HUES48 (cell line): ENCODE data around the gene C1QTNF9B.

Experiments used
- H3K27ac ChIP-seq: one replicate; pipeline ENCODE4 v1.7.0; 2013; ENCODE audit warnings: low read depth, low read length, inconsistent platforms
- H3K27me3 ChIP-seq: 2 replicates; pipeline ENCODE4 v1.6.1; 2013; ENCODE audit warnings: mild to moderate bottlenecking, low read length; ENCODE audit not compliant: control insufficient read depth, insufficient read depth
- H3K36me3 ChIP-seq: 2 replicates; pipeline ENCODE4 v1.6.1; 2013; ENCODE audit warnings: low read length; ENCODE audit not compliant: control insufficient read depth, insufficient read depth
- H3K4me1 ChIP-seq: 2 replicates; pipeline ENCODE4 v1.6.1; 2013; ENCODE audit warnings: mild to moderate bottlenecking, low read length; ENCODE audit not compliant: control insufficient read depth, insufficient read depth
- H3K4me3 ChIP-seq: 2 replicates; pipeline ENCODE4 v1.5.1; 2013; ENCODE audit warnings: mild to moderate bottlenecking, low read depth, low read length
- H3K9ac ChIP-seq: 2 replicates; pipeline ENCODE4 v1.6.1; 2013; ENCODE audit warnings: mild to moderate bottlenecking, low read depth, low read length, moderate library complexity
- H3K9me3 ChIP-seq: 2 replicates; pipeline ENCODE4 v1.6.1; 2013; ENCODE audit warnings: low read length; ENCODE audit not compliant: control insufficient read depth, insufficient read depth

Gene C1QTNF9B

DNA sequence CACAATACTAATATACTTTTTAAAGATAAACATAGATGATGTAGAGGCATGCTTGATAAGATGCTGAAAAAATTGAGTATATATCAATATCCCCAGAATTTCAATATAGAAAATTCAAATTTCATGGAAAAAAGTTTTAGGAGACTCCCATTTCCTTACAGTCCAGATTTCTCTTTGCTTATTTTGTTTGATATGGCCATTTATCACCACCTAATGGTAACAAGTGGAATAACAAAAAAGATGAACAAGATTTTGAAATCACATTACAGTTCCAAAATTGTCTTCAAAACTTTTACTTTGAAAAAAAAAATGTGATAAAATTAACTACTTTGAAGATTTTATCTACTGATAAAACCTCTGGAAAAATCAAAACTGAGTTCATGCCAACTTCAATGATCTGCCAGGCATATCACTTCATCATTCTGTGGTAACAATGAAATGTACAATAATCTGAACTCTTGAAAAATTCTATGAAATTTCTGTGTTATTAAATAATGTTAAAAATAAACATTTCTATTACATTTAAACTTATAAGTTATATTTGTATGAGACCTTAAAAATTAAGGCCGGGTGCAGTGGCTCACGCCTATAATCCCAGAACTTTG is 25.6 kb downstream of the C1QTNF9B start:
- Histone ChIP-seq H3K9ac (no peak overlapping the region), H3K9me3 (no peaks in the 10 kb centered on the region), H3K36me3 (0 out of 2 replicates have a peak, but pooled peaks cover 6% of the 10 kb centered on the region), H3K27me3 (no peaks in the 10 kb centered on the region), H3K4me3 (no peak overlapping the region), H3K27ac (no peak overlapping the region), H3K4me1 (peaks cover 6% of the 10 kb centered on the region)

DNA sequence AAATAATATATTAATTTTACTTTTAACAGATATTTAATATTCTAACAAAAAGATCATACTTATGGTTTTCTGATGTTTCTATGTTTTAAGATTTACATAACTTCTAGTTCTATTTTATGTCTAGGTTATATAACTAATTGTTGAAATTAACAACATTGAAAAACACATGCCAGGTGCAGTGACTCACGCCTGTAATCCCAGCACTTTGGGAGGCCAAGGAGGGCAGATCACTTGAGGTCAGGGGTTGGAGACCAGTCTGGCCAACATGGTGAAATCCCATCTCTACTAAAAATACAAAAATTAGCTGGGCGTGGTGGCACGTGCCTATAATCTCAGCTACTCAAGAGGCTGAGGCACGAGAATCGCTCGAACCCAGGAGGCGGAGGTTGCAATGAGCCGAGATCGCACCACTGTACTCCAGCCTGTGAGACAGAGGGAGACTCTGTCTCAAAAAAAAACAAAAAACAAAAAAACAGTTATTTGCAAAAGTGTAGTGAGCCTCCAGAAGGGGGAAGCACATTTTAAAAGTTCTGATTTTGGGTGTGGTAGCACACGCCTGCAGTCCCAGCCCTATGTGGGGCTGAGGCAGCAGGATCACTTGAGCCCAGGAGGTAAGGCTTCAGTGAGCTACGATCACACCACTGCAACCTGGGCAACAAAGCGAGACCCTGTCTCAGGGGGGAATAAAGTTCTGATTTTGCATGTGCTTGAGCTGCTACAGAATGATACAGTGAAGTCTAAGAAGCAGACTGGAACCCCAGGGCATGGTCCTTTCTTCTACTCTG is 26.8 kb downstream of the C1QTNF9B start:
- Histone ChIP-seq H3K36me3 (0 out of 2 replicates have a peak, but pooled peaks cover 6% of the 10 kb centered on the region), H3K4me1 (peaks cover 6% of the 10 kb centered on the region), H3K4me3 (no peak overlapping the region), H3K27me3 (no peaks in the 10 kb centered on the region), H3K27ac (no peak overlapping the region), H3K9me3 (no peaks in the 10 kb centered on the region), H3K9ac (no peak overlapping the region)

DNA sequence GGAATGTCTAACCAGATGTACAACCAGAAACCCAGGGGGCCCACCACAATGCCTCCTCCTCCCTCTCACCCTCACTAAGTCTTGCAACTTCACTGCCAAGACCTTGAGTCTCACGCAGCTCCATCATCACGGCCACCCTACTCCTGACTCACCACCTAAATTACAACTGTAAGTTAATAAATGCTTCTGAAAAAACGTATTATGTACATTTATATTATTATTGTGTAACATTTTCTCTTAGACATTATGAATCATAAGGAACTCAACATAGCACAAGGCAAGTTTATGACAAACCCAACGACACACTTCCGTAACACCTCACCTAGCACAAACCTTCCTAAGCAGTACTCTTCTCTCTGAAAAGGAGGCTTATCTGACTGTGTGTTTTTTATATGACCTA is 28.8 kb downstream of the C1QTNF9B start:
- peaks cover 6% of the 10 kb centered on the region for H3K4me1 ChIP-seq
- H3K27me3 ChIP-seq = no peaks in the 10 kb centered on the region
- H3K27ac ChIP-seq = no peak overlapping the region
- H3K36me3 ChIP-seq = 0 out of 2 replicates have a peak, but pooled peaks cover 6% of the 10 kb centered on the region
- H3K4me3 ChIP-seq = no peak overlapping the region
- H3K9me3 ChIP-seq = no peaks in the 10 kb centered on the region
- no peak overlapping the region for H3K9ac ChIP-seq

DNA sequence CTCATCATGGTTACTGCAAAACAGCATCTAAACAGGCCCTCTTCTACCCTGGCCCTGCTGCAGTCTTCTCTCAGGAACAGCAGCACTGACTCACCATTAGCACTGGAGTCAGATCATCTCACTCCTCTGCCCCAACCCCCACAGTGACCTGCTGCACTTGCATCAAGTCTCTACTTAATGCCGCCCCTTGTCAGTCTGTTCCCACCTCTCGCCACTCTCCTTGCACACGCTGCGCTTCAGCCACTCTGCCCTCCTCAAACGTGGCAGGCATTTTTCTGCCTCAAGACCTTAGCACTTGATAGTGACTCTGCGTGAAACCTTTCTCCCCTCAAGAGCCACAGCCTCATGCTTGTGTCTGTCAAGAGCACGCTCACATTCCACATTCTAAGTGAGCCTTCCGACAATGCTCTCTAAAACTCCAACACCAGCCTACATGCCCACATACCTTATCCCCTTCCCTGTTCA is 30.2 kb downstream of the C1QTNF9B start:
- H3K9ac ChIP-seq = no peak overlapping the region
- H3K36me3 ChIP-seq = peaks cover 7% of the 10 kb centered on the region; the same call in 1 of the 2 replicates
- no peak overlapping the region for H3K4me3 ChIP-seq
- no peaks in the 10 kb centered on the region for H3K27me3 ChIP-seq
- peaks cover 6% of the 10 kb centered on the region for H3K4me1 ChIP-seq
- no peaks in the 10 kb centered on the region for H3K9me3 ChIP-seq
- no peak overlapping the region for H3K27ac ChIP-seq

DNA sequence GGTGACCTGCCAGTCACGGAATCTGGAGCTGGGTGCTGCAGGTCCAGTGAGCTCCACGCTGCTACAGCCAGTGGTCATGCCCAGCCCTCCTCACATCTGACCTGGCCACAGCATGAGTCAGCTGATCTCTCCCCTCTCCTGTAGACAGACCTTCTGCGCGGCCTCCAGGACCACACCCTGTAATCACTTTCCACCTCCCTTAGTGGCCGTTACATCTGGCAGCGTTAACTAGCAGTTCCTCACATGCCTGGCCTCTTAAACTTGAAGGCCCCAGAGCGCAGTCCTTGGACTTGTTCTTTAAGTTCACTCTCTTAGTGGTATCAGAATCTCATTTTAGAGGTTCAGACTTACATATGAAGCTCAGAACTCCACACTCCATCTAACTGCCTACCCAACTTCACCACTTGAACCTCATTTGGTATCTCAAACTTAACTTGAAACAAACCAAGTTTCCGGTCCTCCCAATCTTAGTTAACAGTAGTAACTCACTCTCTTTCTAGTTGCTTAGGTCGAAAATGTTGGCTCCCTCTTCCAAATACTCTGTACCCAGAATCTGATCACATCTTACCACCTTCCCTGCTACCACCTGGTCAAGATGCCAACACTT is 30.8 kb downstream of the C1QTNF9B start:
- Histone ChIP-seq H3K9ac (no peak overlapping the region), H3K27me3 (no peaks in the 10 kb centered on the region), H3K27ac (no peak overlapping the region), H3K4me3 (no peak overlapping the region), H3K36me3 (peaks cover 12% of the 10 kb centered on the region; the same call in 1 of the 2 replicates), H3K9me3 (no peaks in the 10 kb centered on the region), H3K4me1 (peaks cover 6% of the 10 kb centered on the region)

- Histone ChIP-seq H3K27me3 (no peaks in the 10 kb centered on the region), H3K36me3 (peaks cover 15% of the 10 kb centered on the region; the same call in 1 of the 2 replicates), H3K4me1 (peaks cover 6% of the 10 kb centered on the region), H3K4me3 (no peak overlapping the region), H3K27ac (no peak overlapping the region), H3K9me3 (no peaks in the 10 kb centered on the region), H3K9ac (no peak overlapping the region)
Measured at GRCh38 chr13:23865906-23866305, 31.4 kb downstream of the C1QTNF9B start.

DNA sequence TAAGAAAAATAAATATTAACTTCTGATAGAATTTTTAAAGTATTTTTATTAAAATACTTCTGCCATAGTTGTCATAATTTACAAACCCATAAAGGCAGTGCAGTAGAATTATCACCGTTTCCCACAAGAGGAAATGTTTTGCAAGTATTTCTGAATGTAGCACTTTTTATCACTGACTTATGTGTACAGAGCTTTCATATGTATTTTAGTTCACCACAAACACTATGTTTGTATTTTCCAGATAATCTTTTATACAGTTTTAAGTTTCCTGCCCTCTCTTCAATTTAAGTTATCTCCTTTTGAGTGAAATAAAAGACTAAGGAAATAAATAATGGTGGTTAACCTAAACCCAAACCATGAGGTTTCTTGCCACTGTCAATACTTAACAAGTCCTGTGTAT is 32.3 kb downstream of the C1QTNF9B start:
- no peak overlapping the region for H3K9ac ChIP-seq
- H3K27ac ChIP-seq = no peak overlapping the region
- H3K27me3 ChIP-seq = no peaks in the 10 kb centered on the region
- no peak overlapping the region for H3K4me3 ChIP-seq
- no peaks in the 10 kb centered on the region for H3K9me3 ChIP-seq
- H3K4me1 ChIP-seq = peaks cover 6% of the 10 kb centered on the region
- peaks cover 15% of the 10 kb centered on the region; the same call in 1 of the 2 replicates for H3K36me3 ChIP-seq

GRCh38 chr13:23861310-23861709 is 36.0 kb downstream of the C1QTNF9B start:
- H3K27ac ChIP-seq = no peak overlapping the region
- H3K36me3 ChIP-seq = peaks cover 8% of the 10 kb centered on the region; the same call in 1 of the 2 replicates
- H3K9ac ChIP-seq = no peak overlapping the region

GRCh38 chr13:23859904-23860303 is 37.4 kb downstream of the C1QTNF9B start:
- Histone ChIP-seq H3K9ac (no peak overlapping the region), H3K4me1 (peaks cover 6% of the 10 kb centered on the region; the same call in 1 of the 2 replicates), H3K4me3 (no peak overlapping the region), H3K27me3 (no peaks in the 10 kb centered on the region), H3K27ac (no peak overlapping the region), H3K9me3 (no peaks in the 10 kb centered on the region), H3K36me3 (peaks cover 8% of the 10 kb centered on the region; the same call in 1 of the 2 replicates)

More at GRCh38 chr13:23861310-23861709, 36.0 kb downstream of the C1QTNF9B start:
- no peaks in the 10 kb centered on the region for H3K27me3 ChIP-seq
- H3K4me1 ChIP-seq = 0 out of 2 replicates have a peak, but pooled peaks cover under 1% of the 10 kb centered on the region
- H3K9me3 ChIP-seq = no peaks in the 10 kb centered on the region
- H3K4me3 ChIP-seq = no peak overlapping the region

DNA sequence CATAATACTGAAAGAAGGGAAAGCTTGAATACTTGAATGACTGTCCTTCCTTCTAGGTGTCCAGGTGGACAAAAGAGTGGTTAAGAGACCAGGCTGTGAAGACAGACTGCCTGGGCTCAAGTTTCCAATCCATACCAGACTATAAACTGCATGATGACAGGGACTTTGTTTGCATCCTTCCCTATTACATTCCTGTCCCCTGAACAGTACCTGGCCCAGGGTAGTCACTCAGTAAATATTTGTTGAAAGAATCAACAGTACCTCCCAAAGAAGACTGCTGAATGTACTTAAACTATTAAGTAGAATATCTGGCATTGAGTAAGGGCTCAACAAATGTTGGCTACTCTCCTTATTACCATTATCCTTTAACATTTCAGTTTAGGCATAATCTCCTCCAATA is 37.8 kb downstream of the C1QTNF9B start:
- H3K36me3 ChIP-seq = peaks cover 8% of the 10 kb centered on the region; the same call in 1 of the 2 replicates
- no peaks in the 10 kb centered on the region for H3K27me3 ChIP-seq
- H3K4me1 ChIP-seq = peaks cover 6% of the 10 kb centered on the region; the same call in 1 of the 2 replicates
- H3K9ac ChIP-seq = no peak overlapping the region
- no peak overlapping the region for H3K27ac ChIP-seq
- H3K4me3 ChIP-seq = no peak overlapping the region
- H3K9me3 ChIP-seq = no peaks in the 10 kb centered on the region
